Measurements from ENCODE around the gene RUVBL2. TPM values are rescaled to one million over a fixed set of nuclear protein-coding genes. Genes with fewer than 3 reads are reported as not detected.

RUVBL2 gene
- total RNA-seq, 1 donor from 2014 or later = 62.2 TPM

- Mint-ChIP-seq H3K27ac (no peak overlapping the region), H3K4me3 (no peak overlapping the region), H3K4me1 (peaks cover 3% of the 10 kb centered on the region), H3K36me3 (no peaks in the 10 kb centered on the region), H3K27me3 (ENCODE audit: low read depth) (no peaks in the 10 kb centered on the region), H3K9me3 (peaks cover 3% of the 10 kb centered on the region)
- no peak for DNase-seq (ENCODE audit: low spot score in 2 of 2, unreplicated experiment in 2 of 2)
- TF ChIP-seq, protein P1, sequence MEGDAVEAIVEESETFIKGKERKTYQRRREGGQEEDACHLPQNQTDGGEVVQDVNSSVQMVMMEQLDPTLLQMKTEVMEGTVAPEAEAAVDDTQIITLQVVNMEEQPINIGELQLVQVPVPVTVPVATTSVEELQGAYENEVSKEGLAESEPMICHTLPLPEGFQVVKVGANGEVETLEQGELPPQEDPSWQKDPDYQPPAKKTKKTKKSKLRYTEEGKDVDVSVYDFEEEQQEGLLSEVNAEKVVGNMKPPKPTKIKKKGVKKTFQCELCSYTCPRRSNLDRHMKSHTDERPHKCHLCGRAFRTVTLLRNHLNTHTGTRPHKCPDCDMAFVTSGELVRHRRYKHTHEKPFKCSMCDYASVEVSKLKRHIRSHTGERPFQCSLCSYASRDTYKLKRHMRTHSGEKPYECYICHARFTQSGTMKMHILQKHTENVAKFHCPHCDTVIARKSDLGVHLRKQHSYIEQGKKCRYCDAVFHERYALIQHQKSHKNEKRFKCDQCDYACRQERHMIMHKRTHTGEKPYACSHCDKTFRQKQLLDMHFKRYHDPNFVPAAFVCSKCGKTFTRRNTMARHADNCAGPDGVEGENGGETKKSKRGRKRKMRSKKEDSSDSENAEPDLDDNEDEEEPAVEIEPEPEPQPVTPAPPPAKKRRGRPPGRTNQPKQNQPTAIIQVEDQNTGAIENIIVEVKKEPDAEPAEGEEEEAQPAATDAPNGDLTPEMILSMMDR (IDR thresholded peaks at IDR 0.05; ENCODE audit: unreplicated experiment) = no peak
These were observed 43.5 kb upstream of the RUVBL2 start for GRCh38 chr19:48950159-48950558.

GRCh38 chr19:48950830-48951519 lies 42.7 kb upstream of the RUVBL2 start:
- no peak overlapping the region for H3K4me3 Mint-ChIP-seq
- TF ChIP-seq, protein P1 (IDR thresholded peaks at IDR 0.05; ENCODE audit: unreplicated experiment) = no peak
- H3K36me3 Mint-ChIP-seq = no peaks in the 10 kb centered on the region
- H3K4me1 Mint-ChIP-seq = peaks cover 11% of the 10 kb centered on the region
- H3K27me3 Mint-ChIP-seq (ENCODE audit: low read depth) = no peaks in the 10 kb centered on the region
- DNase-seq (ENCODE audit: low spot score in 2 of 2, unreplicated experiment in 2 of 2) = no peak
- H3K9me3 Mint-ChIP-seq = peaks cover 3% of the 10 kb centered on the region
- H3K27ac Mint-ChIP-seq = no peak overlapping the region

DNA sequence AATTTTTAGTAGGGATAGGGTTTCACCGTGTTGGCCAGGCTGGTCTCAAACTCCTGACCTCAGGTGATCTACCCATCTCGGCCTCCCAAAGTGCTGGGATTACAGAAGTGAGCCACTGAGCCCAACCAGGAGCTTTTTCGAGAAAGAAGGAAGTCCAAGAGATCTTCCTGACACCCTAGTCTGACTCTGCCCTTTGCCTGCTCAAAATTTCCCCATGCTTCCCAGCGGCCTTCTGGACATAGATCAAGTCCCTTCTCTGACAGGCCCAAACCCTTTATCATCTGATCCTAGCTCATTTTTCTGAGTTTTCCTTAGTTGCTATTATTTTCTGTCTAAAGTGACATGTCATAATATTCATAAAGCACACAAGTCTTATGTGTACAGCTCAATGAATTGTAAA lies 40.5 kb upstream of the RUVBL2 start:
- H3K27ac Mint-ChIP-seq = no peak overlapping the region
- peaks cover 13% of the 10 kb centered on the region for H3K4me1 Mint-ChIP-seq
- no peak for DNase-seq (ENCODE audit: low spot score in 2 of 2, unreplicated experiment in 2 of 2)
- TF ChIP-seq, protein P1 (IDR thresholded peaks at IDR 0.05; ENCODE audit: unreplicated experiment) = no peak
- no peaks in the 10 kb centered on the region for H3K27me3 Mint-ChIP-seq (ENCODE audit: low read depth)
- H3K9me3 Mint-ChIP-seq = peaks cover 2% of the 10 kb centered on the region
- no peak overlapping the region for H3K4me3 Mint-ChIP-seq
- H3K36me3 Mint-ChIP-seq = peaks cover 16% of the 10 kb centered on the region

DNA sequence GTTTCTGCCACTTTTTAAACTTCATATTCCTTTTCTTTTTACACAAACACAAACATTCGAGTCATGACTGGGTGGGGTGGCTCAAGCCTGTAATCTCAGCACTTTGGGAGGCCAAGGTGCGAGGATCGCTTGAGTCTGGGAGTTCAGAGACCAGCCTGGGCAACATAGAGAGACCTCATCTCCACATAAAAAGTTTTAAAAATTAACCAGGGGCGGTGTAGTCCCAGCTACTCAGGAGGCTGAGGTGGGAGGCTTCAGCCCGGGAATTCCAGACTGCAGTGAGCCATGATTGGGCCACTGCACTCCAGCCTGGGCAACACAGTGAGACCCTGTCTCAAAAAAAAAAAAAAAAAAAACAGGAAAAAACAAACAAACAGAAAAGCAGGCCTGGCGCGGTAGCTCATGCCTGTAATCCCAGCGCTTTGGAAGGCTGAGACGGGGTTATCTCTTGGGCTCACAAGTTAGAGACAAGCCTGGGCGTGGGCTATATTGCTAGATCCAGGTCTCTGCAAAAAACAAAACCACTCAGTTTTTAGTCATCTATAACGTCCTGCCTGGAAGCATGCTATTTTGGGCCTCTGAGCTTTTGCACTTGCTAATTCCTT lies 39.6 kb upstream of the RUVBL2 start:
- peaks cover 18% of the 10 kb centered on the region for H3K36me3 Mint-ChIP-seq
- peaks cover 13% of the 10 kb centered on the region for H3K4me1 Mint-ChIP-seq
- H3K4me3 Mint-ChIP-seq = peak overlapping the region; percentile 84
- no peaks in the 10 kb centered on the region for H3K27me3 Mint-ChIP-seq (ENCODE audit: low read depth)
- TF ChIP-seq, protein P1 (IDR thresholded peaks at IDR 0.05; ENCODE audit: unreplicated experiment) = no peak
- H3K9me3 Mint-ChIP-seq = no peaks in the 10 kb centered on the region
- peak overlapping the region; percentile 96 for H3K27ac Mint-ChIP-seq
- no peak for DNase-seq (ENCODE audit: low spot score in 2 of 2, unreplicated experiment in 2 of 2)

GRCh38 chr19:48954595-48955307 lies 38.9 kb upstream of the RUVBL2 start, which contains the start of gene BAX:
Gene BAX, plus strand, starts transcription at chr19:48954875. Its CDS starts 54 bp downstream, at chr19:48954929.
- H3K4me1 Mint-ChIP-seq = peaks cover 13% of the 10 kb centered on the region
- no peaks in the 10 kb centered on the region for H3K9me3 Mint-ChIP-seq
- H3K27me3 Mint-ChIP-seq (ENCODE audit: low read depth) = no peaks in the 10 kb centered on the region
- TF ChIP-seq, protein P1 (IDR thresholded peaks at IDR 0.05; ENCODE audit: unreplicated experiment) = no peak
- DNase-seq (ENCODE audit: low spot score in 2 of 2, unreplicated experiment in 2 of 2) = peak; percentile 95 to 96
- peaks cover 18% of the 10 kb centered on the region for H3K36me3 Mint-ChIP-seq
- H3K27ac Mint-ChIP-seq = peak within 1 kb of the TSS; percentile 96
- peak within 1 kb of the TSS; percentile 84 for H3K4me3 Mint-ChIP-seq
